ENCODE measurements around the gene TGM5.
"Not testable (repeated sequence)": the region's sequence is repeated elsewhere in the genome, so short reads cannot be mapped to it uniquely, and the experiment has no call there.

Gene TGM5

DNA sequence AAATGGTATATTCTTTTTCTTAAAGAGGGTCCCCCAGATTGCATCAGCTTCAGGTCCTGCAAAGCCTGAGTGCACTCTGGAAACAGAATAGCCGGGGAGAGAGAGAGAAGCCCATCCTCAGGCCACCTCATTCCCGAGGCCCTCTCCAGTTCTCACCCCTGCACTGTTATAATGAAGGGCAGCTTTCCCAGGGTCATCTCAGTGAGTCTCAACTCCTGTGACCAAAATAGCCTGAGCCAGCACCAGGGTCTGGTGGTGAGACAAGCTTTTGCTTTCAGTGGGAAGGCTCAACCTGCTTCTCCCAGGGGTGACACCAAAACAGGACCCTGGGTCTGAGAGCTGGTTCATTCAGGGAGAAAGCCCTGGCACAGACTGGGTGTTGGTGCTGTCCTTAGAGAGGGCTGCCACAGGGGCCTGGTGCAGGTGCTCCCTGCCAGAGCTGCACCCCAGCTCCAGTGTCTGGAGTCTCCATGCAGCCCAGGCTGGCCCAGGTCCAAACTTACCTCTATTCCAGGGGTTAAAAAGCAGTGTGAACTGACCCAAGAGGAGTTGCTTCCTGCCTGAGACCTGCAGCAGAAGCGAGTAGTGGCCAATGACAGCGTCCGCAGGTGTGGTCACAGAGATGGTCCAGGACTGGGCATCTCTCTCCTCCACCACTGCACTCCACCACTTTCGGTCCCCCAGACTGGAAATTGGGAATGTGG is 52.0 kb downstream of the TGM5 start:
- DNase-seq, result no peak

DNA sequence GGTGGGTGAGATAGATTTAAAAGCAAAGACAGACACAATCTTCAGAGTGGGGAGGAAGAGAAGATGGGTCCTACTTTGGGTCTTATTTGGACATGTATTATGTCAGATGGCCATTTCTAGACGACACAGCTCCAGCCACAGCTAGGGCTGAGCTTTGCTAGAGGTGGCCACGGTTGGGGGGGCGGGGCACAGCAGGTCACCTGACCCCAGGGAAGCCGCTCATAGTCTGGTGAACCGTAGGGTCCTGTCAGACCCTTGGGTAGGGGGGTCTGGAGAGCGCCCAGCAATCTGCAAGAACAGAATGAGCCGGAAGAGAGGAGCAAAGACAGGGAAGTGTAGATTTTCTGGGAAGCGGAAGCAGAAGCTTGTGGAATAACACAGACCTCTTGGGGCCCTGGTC is 52.6 kb downstream of the TGM5 start:
- no peak for DNase-seq

DNA sequence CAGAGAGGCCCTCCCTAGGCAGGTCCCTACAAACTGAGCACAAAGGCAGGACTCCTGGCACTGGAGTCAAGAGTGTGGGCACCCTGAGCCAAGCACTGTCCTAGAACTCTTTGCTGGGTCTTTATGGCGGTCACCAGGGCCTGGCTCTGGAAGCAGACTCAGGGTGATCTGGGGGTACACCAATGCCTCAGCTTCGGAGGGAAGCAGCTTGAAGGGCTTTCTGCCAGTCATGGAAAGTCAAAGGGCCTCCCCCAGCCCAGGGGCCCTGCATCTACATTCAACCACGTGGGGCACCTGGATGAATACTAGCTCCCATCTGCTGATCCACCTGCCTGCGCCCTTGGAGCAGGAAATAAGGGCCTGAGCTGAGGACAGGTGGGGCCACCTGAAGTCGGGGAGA is 53.3 kb downstream of the TGM5 start:
- DNase-seq, result no peak

DNA sequence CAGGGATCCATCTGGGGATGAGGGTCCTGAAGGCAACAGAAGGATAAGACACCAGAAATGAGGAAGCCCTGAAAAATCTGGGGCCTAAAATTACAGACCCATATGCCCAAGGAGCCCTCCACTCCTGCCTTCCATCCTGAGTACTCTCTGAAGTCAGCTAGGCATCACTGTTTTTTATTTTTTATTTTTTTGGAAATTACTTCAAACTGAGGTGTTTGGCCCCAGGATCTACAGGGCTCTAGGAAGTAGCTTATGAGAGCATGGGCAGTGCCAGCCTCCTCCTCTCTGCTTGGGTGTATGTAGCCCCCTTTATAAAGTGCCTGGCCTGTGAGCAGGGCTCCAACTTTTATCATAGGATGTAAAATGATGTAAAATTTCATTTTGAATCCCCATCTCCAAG is 53.8 kb downstream of the TGM5 start:
- no peak for DNase-seq

DNA sequence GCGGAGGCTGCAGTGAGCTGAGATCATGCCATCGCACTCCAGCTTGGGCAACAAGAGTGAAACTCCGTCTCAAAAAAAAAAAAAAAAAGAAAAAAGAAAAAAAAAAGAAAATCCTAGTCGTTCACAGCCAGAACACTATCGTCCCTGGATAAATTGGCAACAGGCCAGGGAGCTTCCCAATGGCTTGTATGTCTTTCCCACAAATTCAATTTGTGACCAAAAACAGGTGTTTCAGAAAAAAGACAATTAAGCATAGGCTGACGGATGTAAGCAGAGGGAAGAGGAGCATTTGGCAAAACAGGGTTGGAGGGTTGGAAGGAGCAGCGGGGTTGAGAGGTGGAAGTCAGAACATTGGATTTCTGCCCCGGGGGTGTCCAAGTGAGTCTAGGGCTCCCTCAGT is 54.4 kb downstream of the TGM5 start:
- no peak for DNase-seq

DNA sequence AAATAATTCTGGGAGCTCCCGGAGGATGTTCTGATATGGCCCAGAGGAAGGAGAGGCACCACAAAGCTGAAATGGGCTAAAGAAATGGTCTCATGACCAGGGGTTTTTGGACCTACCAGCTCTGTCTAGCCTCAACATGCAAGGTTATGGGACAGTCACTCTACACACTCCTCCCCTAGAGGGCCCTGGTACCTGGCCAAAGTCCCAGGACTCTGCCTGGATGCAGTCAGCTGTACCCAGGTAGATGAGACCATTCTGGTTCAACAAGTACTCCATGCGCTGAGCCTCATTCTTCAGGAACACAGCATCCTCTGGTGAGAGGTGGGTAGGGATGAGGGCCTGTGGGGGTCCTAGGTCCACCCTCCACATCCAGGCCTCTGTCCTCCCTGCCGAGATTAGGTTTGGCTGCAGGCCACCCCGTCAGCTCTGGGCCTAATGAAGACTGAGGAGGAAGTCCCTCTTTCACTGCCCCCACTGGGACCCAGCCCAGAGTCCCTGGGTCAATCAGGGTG is 55.4 kb downstream of the TGM5 start:
- DNase-seq, result no peak

DNA sequence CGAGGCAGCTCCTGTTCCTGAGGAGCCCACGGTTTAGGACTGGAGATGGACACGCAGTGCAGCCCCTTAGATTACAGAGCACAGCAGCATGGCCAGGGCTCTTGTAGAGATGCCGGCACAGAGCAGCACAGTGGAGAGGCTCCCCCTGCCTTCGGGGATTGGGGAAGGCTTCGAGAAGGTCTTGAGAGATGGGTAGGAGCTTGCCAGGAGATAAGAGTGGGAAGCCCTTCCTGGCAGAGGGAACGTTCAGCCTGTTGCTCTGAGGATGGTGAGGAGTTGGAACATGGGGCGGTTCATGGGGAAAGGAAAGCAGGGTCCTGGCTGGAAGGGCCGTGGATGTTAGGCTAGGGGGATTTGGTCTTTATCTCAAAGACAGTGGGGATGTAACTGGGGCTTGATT is 55.9 kb downstream of the TGM5 start:
- no peak for DNase-seq

DNA sequence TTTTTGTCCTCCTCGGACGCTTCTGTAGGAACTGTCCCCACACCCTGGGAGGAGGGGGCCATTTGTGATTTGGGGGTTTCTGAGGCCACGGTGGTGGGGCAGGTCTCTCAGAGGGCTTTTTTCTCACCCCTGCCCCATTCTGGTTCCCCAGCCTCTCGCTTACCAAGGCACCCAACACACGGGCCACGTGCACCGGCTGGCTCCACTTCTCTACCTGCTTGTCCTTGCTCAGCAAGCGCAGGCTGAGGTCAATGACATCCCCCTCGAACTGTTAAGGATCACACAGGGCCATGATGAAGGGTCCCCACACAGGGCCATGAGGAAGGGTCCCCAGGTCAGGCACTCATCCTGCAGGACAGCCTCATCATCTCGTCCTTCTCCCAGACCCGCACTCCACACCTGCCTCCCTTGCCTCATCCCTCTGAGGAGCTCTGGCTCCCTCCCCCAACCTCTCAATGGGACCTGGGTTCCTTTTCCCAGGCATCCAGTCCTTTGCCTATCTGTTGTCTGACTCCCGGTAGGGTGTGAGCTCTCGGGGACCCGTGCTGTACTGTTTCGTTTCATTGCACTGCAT is 56.5 kb downstream of the TGM5 start:
- DNase-seq, result no peak

DNA sequence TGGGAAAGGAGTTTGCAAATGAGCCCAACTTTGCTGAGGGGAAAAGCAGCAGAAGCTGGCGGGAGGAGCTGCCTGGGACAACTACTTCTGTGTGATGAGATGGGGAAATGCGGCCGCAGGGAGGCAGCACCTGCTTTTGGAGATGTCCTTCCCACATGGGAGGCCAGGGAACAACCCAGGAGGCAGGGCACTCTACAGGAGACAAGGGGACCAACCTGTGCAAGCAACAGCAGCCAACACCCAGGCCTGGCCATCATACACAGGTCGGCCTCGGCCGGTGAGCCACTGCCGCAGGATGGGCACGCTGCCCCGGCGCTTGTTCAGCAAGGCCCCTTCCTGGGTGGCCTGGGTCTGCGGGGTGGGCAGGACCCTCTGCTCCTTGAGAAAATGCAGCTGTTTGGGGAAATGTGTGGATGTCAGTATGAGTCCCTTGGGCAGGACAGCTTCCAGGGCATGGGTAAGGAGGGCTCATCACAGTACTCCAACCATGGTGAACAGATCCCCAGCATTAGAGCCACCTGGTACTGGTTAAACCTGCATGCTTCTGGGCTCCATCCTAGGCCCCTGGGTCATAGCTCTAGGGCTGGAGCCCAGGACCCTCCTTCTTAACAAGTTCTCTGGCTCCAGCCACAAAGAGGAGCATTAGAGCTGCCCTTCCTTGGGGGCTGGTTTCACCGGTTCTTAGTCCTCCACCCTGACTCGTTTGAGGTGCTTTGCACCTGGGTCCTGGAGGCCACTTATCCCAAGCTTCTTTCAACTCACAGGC is 57.5 kb downstream of the TGM5 start:
- no peak for DNase-seq

DNA sequence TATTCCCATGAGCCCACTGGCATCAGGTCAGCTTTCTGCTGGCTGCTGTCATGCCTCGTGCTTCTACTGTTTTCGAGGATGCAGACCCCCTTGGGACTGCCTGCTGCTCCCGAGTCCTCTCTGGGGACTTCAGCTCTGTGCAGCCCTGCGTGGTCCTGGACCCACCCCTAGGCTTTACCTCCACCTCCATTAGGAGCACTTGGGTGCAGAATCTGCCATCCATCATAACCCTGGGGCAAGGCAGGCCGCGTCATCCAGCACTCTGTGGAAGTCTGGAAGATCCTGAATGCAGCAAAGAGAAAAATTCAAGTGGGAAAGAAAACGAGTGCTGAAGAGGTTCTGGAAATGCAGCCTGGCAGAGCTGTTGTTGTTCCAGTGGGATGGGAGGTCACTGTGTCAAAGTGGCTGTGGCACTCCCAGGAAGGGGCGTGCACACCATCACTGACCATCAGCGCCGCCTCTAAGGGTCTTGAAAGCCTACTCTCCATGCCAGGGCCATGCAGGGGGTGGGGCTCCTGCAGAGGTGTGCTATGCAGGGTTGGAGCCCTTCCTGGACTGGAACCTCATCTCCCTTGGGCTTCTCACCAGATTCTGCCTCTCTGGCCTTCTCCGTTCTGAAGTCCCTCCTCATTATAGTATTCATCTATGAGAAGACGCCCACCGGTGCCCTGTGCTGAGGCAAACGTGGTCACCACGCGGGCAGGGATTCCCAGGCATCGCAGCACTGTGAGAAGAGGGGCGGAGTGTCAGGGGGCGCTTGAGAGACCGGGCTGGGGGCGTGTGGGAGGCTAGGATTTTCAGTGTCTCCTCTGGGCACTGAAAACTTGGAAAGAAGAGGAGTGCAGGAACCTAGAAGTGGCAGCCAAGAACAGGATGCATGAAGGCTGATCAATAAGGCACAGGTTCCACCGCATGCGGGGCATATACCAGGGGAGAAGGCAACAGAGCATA is 58.4 kb downstream of the TGM5 start:
- DNase-seq, result no peak

DNA sequence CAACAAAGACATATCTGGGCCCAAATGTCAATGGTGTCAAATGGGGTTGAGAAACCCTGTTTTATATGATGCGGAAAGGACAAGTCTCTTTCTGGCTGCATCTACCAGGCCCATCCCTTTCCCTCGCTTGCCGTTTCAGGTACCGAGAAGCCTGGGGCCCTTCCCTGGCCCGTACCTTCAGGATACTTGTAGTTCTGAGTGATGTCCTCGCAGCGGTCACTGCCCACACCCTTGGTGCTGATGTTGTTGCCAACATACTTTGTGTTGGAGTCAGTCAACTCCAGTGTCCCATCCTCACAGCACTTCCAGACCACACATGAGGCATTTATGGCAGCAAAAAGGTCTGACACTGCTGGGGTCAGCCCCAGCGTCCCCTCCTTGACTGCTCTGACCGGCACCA is 59.7 kb downstream of the TGM5 start:
- no peak for DNase-seq

DNA sequence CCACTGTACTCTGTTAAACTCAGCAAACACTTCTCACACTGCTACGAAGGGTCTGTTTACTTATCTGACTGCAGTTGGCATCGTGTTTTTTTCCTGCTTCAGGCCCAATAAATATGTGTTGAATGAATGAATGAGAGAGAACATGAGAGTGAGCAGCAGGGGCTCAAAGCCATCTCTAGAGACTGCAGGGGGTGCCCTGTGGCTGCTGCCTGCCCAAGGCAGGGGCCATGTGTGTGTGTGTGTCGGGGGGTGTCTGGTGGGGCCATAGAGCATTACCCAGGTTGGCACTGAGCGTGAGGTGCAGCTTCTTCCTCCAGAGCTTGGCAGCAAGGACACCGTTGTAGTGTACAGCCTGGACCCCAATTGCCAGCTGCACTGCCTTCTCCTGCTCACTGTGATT is 60.7 kb downstream of the TGM5 start:
- DNase-seq, result no peak

DNA sequence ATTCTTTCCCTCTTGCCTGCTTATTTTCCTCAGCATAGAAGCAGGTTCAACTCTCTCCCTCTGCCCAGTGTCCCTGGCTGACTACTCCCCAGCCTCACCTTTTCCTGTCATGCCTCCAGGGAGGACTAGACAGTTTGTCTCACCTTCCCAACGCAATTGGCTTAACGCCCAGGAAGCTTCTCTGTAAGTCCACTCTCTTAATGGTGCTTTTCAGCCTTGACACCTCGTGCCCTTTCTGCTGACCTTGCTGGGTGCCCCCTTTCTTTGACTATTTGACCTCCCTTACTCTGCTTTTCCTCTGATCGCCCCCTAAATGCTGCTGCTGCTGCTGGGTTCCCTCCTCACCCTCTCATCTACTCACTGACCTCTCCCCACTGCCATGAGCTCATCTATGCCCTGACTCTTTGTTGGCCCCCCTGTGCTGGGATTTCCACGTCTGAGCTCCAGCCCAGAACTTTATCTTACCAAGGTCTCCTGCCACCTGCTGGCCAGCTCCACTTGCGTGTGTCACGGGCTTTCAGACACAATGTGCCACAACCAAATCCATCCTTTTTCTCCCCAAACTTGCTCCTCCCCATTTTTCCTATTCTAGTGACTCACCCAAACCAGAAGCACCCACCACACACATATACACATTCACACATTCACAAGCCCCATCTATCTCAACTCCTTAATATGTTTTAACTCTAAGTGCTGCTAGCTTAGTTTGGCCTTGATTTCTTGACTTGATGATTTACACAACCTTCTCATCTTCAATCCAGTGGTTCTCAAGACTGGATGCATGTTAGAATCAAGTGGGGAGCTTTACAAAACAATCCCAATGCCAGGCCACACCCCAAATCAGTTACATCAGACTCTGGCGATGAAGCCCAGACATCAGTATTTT is 62.5 kb downstream of the TGM5 start:
- no peak for DNase-seq

DNA sequence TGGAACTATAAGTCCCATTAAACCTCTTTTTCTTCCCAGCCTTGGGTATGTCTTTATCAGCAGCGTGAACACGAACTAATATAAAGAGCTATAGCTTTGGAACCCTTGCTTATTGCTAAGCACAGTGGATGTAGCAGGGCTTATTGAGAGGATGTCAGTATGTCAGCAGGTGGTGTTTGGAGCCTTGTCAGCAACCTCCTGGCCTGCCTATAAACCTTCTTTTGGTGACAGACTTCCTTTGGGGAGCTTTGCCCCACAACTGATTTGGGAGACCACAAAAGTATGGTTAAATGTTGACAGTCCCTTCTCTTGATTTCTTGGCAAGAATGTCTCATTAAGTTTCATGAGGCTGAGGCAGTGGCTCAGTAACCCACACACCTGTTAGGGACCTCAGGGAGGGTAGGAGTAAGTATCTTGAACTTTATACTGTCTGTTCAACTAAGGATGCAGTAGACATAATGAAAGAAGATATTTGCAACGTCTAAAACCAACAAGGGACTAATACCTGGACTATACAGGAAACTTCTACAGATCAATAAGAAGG is 66.7 kb downstream of the TGM5 start:
- no peak for DNase-seq

DNA sequence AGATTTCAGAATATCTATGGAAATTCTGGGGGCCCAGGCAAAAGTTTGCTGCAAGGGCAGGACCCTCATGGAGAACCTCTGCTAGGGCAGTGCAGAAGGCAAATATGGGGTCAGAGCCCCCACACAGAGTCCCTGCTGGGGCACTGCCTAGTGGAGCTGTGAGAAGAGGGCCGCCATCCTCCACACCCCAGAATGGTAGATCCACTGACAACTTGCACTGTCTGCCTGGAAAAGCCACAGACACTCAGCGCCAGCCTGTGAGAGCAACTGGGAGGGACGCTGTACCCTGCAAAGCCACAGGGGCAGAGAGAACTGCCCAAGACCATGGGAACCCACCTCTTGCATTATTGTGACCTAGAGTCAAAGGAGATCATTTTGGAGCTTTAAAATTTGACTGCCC is 67.7 kb downstream of the TGM5 start:
- no peak for DNase-seq

DNA sequence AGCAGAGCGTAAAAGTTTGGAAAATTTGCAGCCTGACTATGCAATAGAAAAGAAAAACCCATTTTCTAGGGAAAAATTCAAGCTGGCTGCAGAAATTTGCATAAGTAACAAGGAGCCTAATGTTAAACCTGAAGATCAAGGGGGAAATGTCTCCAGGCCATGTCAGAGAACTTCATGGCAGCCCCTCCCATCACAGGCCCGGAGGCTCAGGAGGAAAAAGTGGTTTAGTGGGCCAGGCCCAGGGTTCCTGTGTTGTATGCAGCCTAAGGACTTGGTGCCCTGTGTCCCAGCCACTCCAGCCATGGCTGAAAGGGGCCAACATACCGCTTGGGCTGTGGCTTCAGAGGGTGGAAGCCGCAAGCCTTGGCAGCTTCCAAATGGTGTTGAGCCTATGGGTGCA is 68.2 kb downstream of the TGM5 start:
- not testable (repeated sequence) for DNase-seq

DNA sequence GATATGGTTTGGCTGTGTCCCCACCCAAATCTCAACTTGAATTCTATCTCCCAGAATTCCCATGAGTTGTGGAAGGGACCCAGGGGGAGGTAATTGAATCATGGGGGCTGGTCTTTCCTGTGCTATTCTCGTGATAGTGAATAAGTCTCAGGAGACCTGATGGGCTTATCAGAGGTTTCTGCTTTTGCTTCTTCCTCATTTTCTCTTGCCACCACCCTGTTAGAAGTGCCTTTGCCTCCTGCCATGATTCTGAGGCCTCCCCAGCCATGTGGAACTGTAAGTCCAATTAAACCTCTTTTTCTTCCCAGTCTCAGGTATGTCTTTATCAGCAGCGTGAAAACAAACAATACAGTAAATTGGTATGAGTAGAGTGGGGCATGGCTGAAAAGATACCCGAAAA is 69.0 kb downstream of the TGM5 start:
- not testable (repeated sequence) for DNase-seq

DNA sequence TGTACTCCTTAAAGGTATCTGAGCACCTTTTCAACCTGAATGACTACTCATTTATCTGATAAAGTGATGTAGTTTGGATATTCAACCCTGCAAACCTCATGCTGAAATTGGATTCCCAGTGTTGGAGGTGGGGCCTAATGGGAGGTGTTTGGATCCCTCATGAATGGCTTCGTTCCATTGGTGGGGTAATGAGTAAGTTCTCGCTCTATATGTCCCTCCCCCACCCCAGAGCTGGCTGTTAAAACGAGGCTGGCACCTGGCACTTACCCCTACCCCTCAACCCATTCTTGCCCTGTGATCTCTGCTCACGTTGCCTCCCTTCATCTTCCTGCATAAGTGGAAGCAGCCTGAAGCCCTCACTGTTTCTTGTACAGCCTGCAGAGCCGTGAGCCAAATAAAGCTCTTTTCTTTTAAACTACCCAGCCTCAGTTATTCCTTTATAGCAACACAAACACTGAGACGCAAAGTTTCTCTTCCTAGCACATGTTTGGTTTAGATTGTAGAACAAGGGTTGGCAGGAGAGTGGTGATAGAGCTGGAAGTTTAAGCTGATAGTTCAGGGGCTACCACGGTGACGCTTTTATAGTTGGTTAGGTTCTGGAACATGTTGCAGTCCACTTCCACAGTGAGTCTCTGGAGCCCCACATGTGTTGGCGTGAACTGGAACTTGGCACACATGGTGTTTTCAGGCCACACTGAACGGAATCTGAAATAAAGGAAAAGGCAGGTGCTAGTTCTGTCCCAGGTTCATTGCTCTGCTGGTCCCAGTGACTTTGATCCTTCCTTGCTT is 69.8 kb downstream of the TGM5 start:
- no peak for DNase-seq

DNA sequence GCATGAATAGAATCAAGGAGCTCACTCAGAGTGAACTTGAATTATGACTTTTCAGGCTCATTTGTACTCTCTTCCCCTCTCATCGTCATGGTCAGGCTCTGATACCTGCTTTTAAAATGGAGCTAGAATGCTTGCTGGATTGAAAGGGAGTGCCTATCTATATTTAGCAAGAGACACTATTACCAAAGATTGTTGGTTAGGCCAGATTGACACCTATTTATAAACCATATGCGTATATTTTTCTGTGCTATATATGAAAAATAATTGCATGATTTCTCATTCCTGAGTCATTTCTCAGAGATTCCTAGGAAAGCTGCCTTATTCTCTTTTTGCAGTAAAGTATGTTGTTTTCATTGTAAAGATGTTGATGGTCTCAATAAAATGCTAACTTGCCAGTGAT is 71.9 kb downstream of the TGM5 start:
- DNase-seq, result no peak

DNA sequence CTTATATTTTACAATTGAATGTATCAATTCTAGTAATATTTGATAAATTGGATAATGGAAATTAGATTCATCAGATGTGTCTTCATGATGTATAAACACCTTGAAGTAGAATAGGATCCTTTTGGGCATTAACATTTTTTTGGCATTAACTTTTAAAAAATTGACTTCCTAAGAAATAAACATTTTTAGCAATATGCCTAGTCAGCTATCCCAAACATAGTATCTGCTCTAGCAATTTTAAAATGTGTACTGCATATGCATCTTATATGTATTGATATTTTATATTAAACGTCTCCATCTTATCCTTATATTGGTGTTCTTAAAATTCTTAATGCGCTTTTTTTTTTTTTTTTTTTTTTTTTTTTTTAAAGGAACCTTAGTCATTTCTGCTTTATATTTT is 73.0 kb downstream of the TGM5 start:
- no peak for DNase-seq

DNA sequence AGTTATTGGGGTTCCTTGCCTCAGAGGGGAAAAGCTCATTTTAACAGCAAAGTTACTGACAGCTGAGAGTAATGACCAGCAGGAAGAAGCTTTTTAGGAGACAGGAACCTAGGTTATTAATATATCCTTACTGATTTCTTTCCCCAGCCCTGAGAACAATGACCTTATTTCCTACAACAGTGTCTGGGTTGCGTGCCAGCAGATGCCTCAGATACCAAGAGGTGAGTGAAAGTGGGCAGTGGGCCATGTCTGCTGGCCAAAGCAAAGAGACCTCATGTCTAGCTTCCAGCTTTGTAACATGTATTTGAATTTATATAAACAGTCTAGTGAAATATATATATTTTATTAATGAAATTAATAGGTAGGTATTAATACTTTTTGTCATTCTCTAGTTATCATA is 76.5 kb downstream of the TGM5 start:
- DNase-seq, result no peak

Data from NCI-H2029 treated with DMSO at 0.1 percent for 48 hours (cell line).